K562 (cell line): ENCODE measurements around the gene CTDSPL. TPM values are rescaled to one million over a fixed set of nuclear protein-coding genes. Genes with fewer than 3 reads are reported as not detected.

Experiments used
- ATAC-seq: fragments of 200-7000 bp; cut with Tn5 transposase; 3 replicates; pipeline ENCODE4 v1.9.1; 2020; ENCODE audit warnings: moderate library complexity
- BruUV-seq: library from RNA; stranded (reverse); fragments of 400-500 nt; replicated peaks from 2 replicates; lab custom pipeline; 2021; lab: Mats Ljungman, UMichigan
- CTCF ChIA-PET: fragments of 300-600 bp; formaldehyde crosslinking; extraction: SDS; loops from one replicate; lab custom pipeline; 2021; ENCODE audit warnings: low intra/inter-chr PET ratio; lab: Yijun Ruan, JAX
- POLR2A ChIA-PET: fragments of 300-600, 350-650 bp; sonication (Branson Sonifier 250); formaldehyde crosslinking; extraction: SDS; loops from one replicate; lab custom pipeline; 2021; ENCODE audit warnings: antibody characterized with exemption, inconsistent platforms; lab: Yijun Ruan, JAX
- DNase-seq, 4 experiments: peaks; one replicate each; pipeline versions ENCODE4 v3.0.0 to v3.0.0-alpha.2; 2011 to 2018; ENCODE audit warnings: low spot score in 3 of 4, mixed read lengths in 3 of 4; ENCODE audit errors: extremely low read depth in 1 of 4
- FAIRE-seq: peaks from 2 replicates; lab custom pipeline; 2011; peaks lifted over from hg19 to GRCh38; lab: Jason Lieb, UNC
- H2AFZ ChIP-seq: 2 replicates; pipeline ENCODE4 v1.6.0; 2011; ENCODE audit warnings: low read depth, low read length, control low read depth, inconsistent platforms
- H3K27ac ChIP-seq: fragments of 200-600 bp; 3 replicates; pipeline ENCODE4 v1.8.0; 2011; ENCODE audit warnings: low read depth, mild to moderate bottlenecking, control low read depth, inconsistent platforms, low read length, moderate library complexity, mixed read lengths; ENCODE audit errors: extremely low read depth
- H3K27me3 ChIP-seq, 2 experiments: fragments of 300-600 bp in 1 of 2; 2 replicates in 1 of 2; 3 replicates in 1 of 2; pipeline versions ENCODE4 v1.6.0 to v1.8.0; 2011; ENCODE audit warnings: inconsistent platforms in 2 of 2, low read length in 2 of 2, mild to moderate bottlenecking in 1 of 2, mixed read lengths in 1 of 2, moderate library complexity in 1 of 2; ENCODE audit not compliant: control insufficient read depth in 2 of 2, insufficient read depth in 2 of 2
- H3K36me3 ChIP-seq: fragments of 300-600 bp; 3 replicates; pipeline ENCODE4 v1.8.0; 2011; ENCODE audit warnings: mild to moderate bottlenecking, low read length, inconsistent platforms; ENCODE audit not compliant: control insufficient read depth, insufficient read depth
- H3K4me1 ChIP-seq, 2 experiments: fragments of 200-600 bp in 1 of 2; replicated peaks in 1 of 2; 2 replicates in 1 of 2; 3 replicates in 1 of 2; pipeline versions ENCODE4 v1.5.1 to v1.8.0; 2011; ENCODE audit warnings: inconsistent platforms in 2 of 2, low read length in 2 of 2, mild to moderate bottlenecking in 1 of 2, mixed read lengths in 1 of 2, moderate library complexity in 1 of 2; ENCODE audit not compliant: control insufficient read depth in 2 of 2, insufficient read depth in 2 of 2
- H3K4me2 ChIP-seq: 2 replicates; pipeline ENCODE4 v1.6.1; 2011; ENCODE audit warnings: low read length, control low read depth, inconsistent platforms, mixed read lengths; ENCODE audit not compliant: insufficient read depth
- H3K4me3 ChIP-seq: fragments of 200-600 bp; sonication (generic), shearing (Covaris generic); 2 replicates; pipeline ENCODE4 v1.5.1; 2016; ENCODE audit warnings: control low read depth, inconsistent platforms
- H3K79me2 ChIP-seq: fragments of 200-600 bp; 3 replicates; pipeline ENCODE4 v1.8.0; 2011; ENCODE audit warnings: low read length, inconsistent platforms; ENCODE audit not compliant: control insufficient read depth, insufficient read depth
- H3K9ac ChIP-seq, 2 experiments: 2 replicates each; pipeline versions ENCODE4 v1.6.0 to v1.6.1; 2011; ENCODE audit warnings: low read depth in 2 of 2, low read length in 2 of 2, control low read depth in 1 of 2, inconsistent platforms in 1 of 2, mild to moderate bottlenecking in 1 of 2, mixed read lengths in 1 of 2; ENCODE audit not compliant: insufficient read depth in 1 of 2
- H3K9me1 ChIP-seq: one replicate; pipeline ENCODE4 v1.6.0; 2011; ENCODE audit warnings: inconsistent platforms, mild to moderate bottlenecking, low read length, moderate library complexity; ENCODE audit not compliant: control insufficient read depth, insufficient read depth
- H3K9me3 ChIP-seq: replicated peaks from 2 replicates; pipeline ENCODE4 v1.5.1; 2011; ENCODE audit warnings: low read depth, low read length, inconsistent platforms; ENCODE audit not compliant: control insufficient read depth, insufficient read depth
- H4K20me1 ChIP-seq: replicated peaks from 2 replicates; pipeline ENCODE4 v1.6.1; 2011; ENCODE audit warnings: low read length, inconsistent platforms, mixed read lengths; ENCODE audit not compliant: control insufficient read depth, insufficient read depth
- BDP1 ChIP-seq: IDR thresholded peaks from 3 replicates; pipeline ENCODE4 v1.6.1; 2011; ENCODE audit not compliant: insufficient read length, insufficient read depth
- CREM ChIP-seq: IDR thresholded peaks from 2 replicates; pipeline ENCODE4 v1.6.1; 2014; ENCODE audit warnings: antibody characterized with exemption, low read depth
- FOXJ3 ChIP-seq: sonication (generic); formaldehyde crosslinking; IDR thresholded peaks from 2 replicates; pipeline ENCODE4 v1.4.0; 2020; ENCODE audit warnings: mild to moderate bottlenecking, missing genetic modification reagents
- HNRNPK ChIP-seq: fragments of 200-400 bp; formaldehyde crosslinking; IDR thresholded peaks from one replicate; pipeline ENCODE4 v1.6.1; 2018; ENCODE audit warnings: mild to moderate bottlenecking, low read depth, low read length; ENCODE audit not compliant: poor library complexity, severe bottlenecking
- PYGO2 ChIP-seq: fragments of 450-650 bp; IDR thresholded peaks from 2 replicates; pipeline ENCODE4 v1.6.1; 2016; ENCODE audit warnings: mild to moderate bottlenecking, missing genetic modification characterization, moderate library complexity, missing compliant biosample characterization
- SAFB2 ChIP-seq: fragments of 200-400 bp; formaldehyde crosslinking; IDR thresholded peaks from 2 replicates; pipeline ENCODE4 v1.6.1; 2018; ENCODE audit warnings: borderline replicate concordance, low read length, low read depth, moderate library complexity; ENCODE audit not compliant: severe bottlenecking
- SRF ChIP-seq, 2 experiments: fragments of 250-450, 450-650 bp in 1 of 2; sonication (Bioruptor Pico) in 1 of 2; sonication (generic) in 1 of 2; formaldehyde crosslinking; IDR thresholded peaks; 2 replicates each; pipeline versions ENCODE4 v1.5.0 to v1.5.1; 2020 to 2022; ENCODE audit warnings: mild to moderate bottlenecking in 1 of 2, missing genetic modification reagents in 1 of 2
- U2AF1 ChIP-seq: fragments of 200-400 bp; formaldehyde crosslinking; optimal IDR thresholded peaks from 2 replicates; pipeline ENCODE3; 2017; ENCODE audit warnings: mild to moderate bottlenecking, low read depth, low read length, moderate library complexity
- ZBTB7A ChIP-seq: IDR thresholded peaks from 2 replicates; pipeline ENCODE4 v1.6.1; 2011; ENCODE audit warnings: low read depth, mild to moderate bottlenecking, low read length, moderate library complexity, borderline replicate concordance; ENCODE audit not compliant: control insufficient read depth
- ZMIZ1 ChIP-seq, 2 experiments: fragments of 150-350 bp in 1 of 2; IDR thresholded peaks; 2 replicates each; pipeline ENCODE4 v1.6.1; 2012 to 2016; ENCODE audit warnings: low read depth in 2 of 2, low read length in 2 of 2, mild to moderate bottlenecking in 1 of 2, moderate library complexity in 1 of 2
- ZNF589 ChIP-seq: fragments of 200-800 bp; sonication (Bioruptor generic); IDR thresholded peaks from 2 replicates; pipeline ENCODE4 v1.6.1; 2016; ENCODE audit warnings: low read depth, missing genetic modification characterization, missing compliant biosample characterization
- ZNF717 ChIP-seq: fragments of 250-450 bp; sonication (Bioruptor Pico); IDR thresholded peaks from 2 replicates; pipeline ENCODE4 v1.5.0; 2021
- ZNF778 ChIP-seq: fragments of 450-650 bp; formaldehyde crosslinking; IDR thresholded peaks from 2 replicates; pipeline ENCODE4 v1.4.0; 2020; ENCODE audit warnings: mild to moderate bottlenecking, moderate library complexity
- WGBS: fragments of 100-300 bp; shearing (Covaris generic); methylation state at CpG from one replicate; pipeline ENCODE4 v1.1.6; 2016; ENCODE audit warnings: low coverage, mixed read lengths; ENCODE audit not compliant: insufficient coverage; ENCODE audit errors: missing lambda C conversion rate; 5-methylcytosine and 5-hydroxymethylcytosine counted together
- in situ Hi-C: fragments of 300-500 bp; cut with MboI; formaldehyde crosslinking; loops from 4 replicates; pipeline ENCODE4 v1.15.0; 2018; ENCODE audit warnings: inconsistent platforms, mixed read lengths
- intact Hi-C: fragments of 100-400 bp; cut with micrococcal nuclease; formaldehyde crosslinking; loops from 2 replicates; pipeline ENCODE4 v1.14.2; 2022
- polyA plus RNA-seq, 8 experiments: library from polyadenylated mRNA; depleted of rRNA in 4 of 8; stranded (reverse) in 5 of 8; unstranded in 3 of 8; fragments of >200 nt; fragmentation: Nextera tagmentation in 2 of 8; fragmentation: Illumina TruSeq in 1 of 8; extraction: Ambion mirVana in 2 of 8; extraction: Trizol in 1 of 8; gene quantifications; 2 replicates each; pipeline versions ENCODE4 v1.2.1 to v1.2.3, GENCODE V29; 2011 to 2014; ENCODE audit warnings: inconsistent platforms in 1 of 8, missing spikeins in 1 of 8
- total RNA-seq, 7 experiments: library from RNA; depleted of rRNA in 6 of 7; stranded (reverse); fragments of >200 nt in 6 of 7; fragmentation: Illumina TruSeq in 2 of 7; extraction: Trizol in 2 of 7; gene quantifications; 2 replicates each; pipeline versions ENCODE4 v1.2.1 to v1.2.3, GENCODE V29; 2011 to 2021; ENCODE audit warnings: low replicate concordance in 1 of 7
- TF ChIP-seq, protein P1 (sequence below): fragments of 250-450 bp; sonication (Bioruptor Pico); IDR thresholded peaks from 2 replicates; pipeline ENCODE4 v1.5.0; 2021

CTDSPL gene
- total and polyA plus RNA-seq, 9 of the 15 experiments (the other 6 are each of a cell fraction or from before 2014, with no cell fraction given) = 5.1 to 19.3 (median 11.3) TPM

GRCh38 chr3:37907906-37908305, 46.2 kb downstream of the CTDSPL start (continued):
- TF ChIP-seq ZMIZ1 (IDR thresholded peaks at IDR 0.05; ENCODE audit: low read depth in 2 of 2, low read length in 2 of 2) = no peak

DNA sequence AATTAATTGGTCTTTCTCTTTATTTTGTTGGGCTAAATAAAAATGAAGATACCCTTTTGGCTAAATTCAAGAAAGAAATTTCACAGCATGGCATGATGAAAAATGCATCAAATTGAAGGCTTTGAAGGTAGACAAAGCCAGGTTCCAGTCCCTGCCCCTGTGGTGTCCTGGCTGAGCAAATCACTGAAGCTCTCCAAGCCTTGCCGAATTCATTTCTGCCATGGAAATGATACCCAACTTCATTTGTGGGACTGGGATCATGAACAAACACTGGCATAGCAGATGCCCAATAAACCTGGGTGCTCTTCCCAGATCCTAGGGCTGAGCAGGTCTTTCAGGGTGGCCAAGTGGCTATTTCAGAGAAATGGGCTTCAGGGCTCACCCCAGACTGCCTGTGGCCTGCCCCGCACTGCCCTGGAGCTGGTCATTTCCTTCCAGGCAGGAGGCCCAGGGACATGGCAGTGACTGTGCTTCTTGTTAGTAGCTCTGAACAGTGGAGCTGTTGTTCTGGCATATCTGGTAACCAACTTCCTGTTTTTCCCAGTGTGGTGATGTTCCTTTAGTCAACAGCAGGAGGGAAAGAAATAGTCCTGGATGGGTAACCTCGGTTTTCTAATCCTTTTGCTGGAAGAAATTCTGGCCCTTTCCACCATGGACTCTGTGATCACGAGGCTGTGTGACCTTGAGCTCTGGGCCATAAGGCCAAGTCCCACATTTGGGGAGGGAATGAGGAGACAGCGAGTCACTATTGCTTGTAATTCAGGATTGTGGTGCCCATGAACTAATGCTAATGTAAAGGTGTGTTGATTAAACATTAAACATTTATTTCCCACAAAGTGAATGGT, 47.6 kb downstream of the CTDSPL start:
- no peaks in the 10 kb centered on the region; a peak in 1 of 5 replicates for H3K4me1 ChIP-seq
- intact Hi-C loops = no loop called here
- no peak for TF ChIP-seq BDP1
- no peak for TF ChIP-seq SRF (CRISPR knock-in tag; IDR thresholded peaks at IDR 0.05)
- no peak for TF ChIP-seq ZNF717 (CRISPR knock-in tag)
- TF ChIP-seq FOXJ3 = no peak
- TF ChIP-seq, protein P1, sequence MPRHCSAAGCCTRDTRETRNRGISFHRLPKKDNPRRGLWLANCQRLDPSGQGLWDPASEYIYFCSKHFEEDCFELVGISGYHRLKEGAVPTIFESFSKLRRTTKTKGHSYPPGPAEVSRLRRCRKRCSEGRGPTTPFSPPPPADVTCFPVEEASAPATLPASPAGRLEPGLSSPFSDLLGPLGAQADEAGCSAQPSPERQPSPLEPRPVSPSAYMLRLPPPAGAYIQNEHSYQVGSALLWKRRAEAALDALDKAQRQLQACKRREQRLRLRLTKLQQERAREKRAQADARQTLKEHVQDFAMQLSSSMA = no peak
- no peak for TF ChIP-seq U2AF1
- no peak for TF ChIP-seq SAFB2
- TF ChIP-seq ZBTB7A = no peak
- TF ChIP-seq ZNF589 (CRISPR knock-in tag) = 0 out of 2 replicates have a peak, but pooled peaks have one; percentile 37
- TF ChIP-seq ZNF778 (CRISPR knock-in tag) = no peak
- TF ChIP-seq HNRNPK = no peak
- TF ChIP-seq CREM = no peak
- TF ChIP-seq PYGO2 = no peak

More for the DNA sequence above, 47.6 kb downstream of the CTDSPL start:
- Histone ChIP-seq H3K27me3 (peaks cover 0 to 18% of the 10 kb centered on the region in 2 experiments; a peak in 3 of 5 replicates), H3K9me3 (no peaks in the 10 kb centered on the region), H3K9me1 (no peaks in the 10 kb centered on the region), H3K4me2 (no peak overlapping the region), H3K36me3 (no peaks in the 10 kb centered on the region), H3K4me3 (no peak overlapping the region), H3K79me2 (no peaks in the 10 kb centered on the region), H3K9ac (no peak overlapping the region), H4K20me1 (no peaks in the 10 kb centered on the region), H3K27ac (no peak overlapping the region), H2AFZ (no peak overlapping the region)
- WGBS = 25% methylated on average over 5 of the region's 5 CpGs
- ChIA-PET CTCF (no interaction called here), POLR2A (interaction anchor here (0.6 to 1.3 kb wide), 5 partner anchors 10 to 366 kb away, joined by 3 to 4 read pairs (median 3); no protein-coding TSS in a partner anchor)
- FAIRE-seq (no peak), ATAC-seq (peak; percentile 55), DNase-seq (peak in 1 of 4 experiments; percentile 10)
- in situ Hi-C loops = no loop called here
- no TSS peak for BruUV-seq
